Activated T-cell treated with anti-CD3 and anti-CD28 coated beads for 1 hour (primary cell): Measurements from ENCODE around the gene EFCAB13.
A peak's percentile ranks its signal among the peaks of the same experiment; 100 is the strongest.

Experiments
- DNase-seq: peaks from one replicate; pipeline ENCODE4 v3.0.0-alpha.2; 2020; ENCODE audit warnings: low read depth

Gene EFCAB13, protein sequence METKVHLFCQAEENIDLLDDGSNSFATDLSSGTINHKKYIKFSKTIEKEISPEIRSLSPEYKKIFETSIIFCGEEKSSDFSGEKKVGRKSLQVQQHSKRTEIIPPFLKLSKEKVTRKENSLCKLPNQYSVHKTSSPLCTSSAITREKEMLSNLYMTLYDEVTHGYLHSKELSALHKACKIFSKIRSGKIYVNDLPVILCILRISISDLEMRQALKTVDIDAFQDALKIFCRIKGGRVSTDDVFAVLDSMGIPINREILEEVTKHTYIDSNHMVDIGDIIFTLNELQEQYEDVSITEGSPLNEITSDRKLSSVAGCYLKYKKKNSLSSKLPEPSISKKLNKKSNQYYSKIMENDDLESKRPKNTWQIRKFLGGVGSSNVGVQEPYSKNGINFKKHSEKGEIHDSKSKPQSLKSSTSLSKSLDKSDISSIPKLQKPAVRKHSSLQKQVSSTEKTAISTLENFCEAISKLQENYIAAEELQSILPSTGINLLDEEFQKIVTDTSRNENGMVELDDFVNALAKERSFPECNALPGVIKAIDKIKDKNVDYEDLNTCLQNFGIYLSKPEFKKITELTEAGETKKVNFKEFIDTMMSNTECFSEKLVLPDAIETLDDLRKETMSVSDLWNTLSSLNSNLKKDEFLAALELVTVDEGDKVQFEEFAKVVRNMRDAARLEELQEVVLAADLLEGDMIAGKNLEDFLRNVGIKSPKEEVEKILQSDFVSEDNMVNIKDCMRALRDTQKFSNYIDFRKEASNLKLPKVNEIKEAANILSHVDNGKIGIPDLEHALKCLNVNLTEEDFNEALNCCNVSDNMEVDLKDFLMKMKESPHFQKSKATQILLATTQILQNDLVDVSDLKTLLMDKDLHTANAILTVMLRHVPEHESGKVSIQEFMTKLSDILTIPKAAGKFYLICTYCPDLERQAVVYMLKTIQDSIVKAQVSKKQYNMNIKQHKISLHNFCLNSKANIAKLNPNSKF

DNA sequence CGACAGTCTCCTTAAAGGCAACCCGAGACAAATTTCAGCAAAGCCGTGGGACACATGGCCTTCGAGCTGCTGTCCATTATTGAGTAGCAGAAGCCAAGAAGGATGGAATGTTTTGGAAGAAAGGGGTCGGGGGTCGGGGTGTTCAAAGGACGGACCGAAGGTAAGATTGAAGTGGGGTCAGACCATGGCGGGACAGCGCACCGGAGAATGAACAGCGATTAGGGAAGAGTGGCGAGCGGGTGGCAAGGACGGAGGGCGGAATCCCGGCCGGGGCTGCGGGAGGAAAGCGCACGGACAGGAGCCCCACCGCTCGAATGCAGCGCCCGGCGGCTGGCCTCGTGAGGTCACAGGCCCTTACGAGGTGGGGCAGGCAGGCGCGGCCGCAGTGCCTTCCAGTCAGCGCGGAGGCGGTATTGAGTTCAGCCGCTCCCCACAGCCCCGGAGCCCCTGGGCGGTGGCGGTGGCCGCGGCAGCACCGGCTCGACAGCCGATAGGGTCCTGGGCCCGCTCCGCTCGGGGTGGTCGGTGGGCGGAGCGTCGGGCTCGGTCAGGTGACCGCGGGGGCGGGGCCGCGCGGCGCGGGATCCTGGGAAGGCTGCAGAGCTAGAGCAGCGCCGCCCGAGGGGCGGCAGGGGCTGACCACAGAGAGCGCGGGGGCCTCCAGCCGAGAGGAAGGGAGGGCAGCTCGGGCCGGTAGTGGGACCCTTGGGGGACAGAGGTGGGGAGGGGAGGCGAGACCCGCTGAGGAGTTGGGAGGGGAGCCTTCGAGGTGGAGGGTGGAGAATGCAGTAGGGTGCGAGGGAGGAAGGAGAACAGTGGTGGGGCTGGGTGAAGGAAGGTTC lies at the start of gene EFCAB13:
Gene EFCAB13 (plus strand): TSS at position 574 of the 842 bp plus-strand sequence. CDS start 4,399 bp downstream, outside the sequence.
- DNase-seq: peak; percentile 68

DNA sequence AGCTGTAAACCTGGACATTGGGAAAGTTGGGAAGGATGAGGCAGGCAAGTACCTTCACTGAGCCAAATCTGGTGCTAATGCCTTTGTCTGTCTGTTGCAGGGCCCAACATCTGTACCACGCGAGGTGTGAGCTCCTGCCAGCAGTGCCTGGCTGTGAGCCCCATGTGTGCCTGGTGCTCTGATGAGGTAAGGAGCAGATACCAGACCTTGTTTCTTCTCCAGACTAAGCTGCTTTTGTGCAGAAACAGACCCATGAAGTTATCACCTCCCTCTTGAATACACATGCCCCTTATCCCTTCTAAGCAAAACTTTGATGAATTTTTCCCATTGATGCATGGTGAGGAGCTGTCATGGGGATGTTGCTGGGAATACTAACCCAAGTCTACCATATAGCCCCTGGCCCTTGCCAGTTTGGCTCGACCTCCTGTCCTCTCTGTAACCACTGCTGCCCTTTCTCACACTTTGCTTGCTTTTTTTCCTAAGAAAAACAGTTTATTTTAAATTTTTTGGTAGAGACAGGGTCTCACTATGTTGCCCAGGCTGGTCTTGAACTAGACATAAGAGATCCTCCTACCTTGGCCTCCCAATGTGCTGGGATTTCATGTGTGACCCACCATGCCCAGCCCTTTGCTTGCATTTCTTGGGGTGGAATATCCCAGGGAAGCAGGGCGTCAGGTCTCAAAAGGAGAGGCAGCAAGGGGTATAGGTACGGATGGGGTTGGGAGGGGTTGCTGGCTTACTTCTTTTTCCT lies 49.3 kb upstream of the EFCAB13 start:
- DNase-seq: no peak

DNA sequence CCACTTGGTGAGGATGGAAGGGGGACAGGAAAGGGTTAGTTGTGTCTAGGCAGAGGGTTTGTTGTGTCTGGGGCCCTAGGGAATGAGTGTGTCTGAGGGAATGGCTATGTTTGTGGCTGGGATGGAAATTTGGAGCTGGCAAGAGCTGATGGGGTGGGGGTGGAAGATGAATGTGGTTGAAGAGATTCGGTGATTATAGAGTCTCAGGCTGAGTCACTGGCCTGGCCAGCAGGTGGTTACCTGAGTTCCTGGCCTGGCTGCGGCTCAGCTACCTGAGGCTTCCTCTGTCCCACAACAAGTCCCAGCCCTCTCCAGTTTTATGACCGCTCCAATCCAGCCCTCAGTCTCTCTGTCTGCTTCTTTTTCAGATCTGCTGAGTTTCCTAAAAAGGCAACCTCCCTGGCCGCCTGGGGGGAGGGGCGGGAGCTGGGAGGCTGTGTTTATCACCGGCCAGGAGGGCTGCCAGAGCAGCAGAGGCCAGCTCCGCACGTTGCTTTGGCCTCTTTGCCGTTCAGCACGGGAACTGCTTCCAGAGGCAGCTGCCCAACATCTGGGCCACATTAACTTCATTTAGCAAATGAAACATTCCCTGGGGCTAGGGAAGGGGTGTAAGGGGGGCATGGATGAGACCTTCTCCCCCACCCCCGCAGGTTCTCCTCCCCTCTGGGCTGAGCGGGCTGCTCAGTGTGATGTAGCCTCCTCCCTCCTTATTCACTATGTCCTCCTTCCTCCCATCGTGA lies 48.3 kb upstream of the EFCAB13 start:
- no peak for DNase-seq

DNA sequence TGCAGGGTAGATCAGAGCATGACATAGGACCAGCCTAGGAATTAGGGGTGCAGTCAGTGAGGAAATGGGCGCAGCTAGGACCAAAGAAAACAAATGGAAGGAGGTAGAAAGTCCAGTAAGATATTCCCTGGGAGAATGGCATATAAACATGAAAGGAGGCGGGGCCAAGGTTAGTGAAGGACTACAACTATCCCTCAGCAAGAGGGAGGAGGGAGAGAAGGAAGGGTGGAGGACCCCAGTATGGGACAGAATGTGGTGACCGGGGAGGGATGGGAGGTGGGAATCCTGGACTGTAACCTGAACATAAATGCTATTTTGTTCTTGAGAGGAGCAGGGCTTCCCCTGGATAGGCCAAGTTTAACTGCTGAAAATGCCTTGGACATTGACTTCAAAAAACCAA lies 47.3 kb upstream of the EFCAB13 start:
- no peak for DNase-seq

DNA sequence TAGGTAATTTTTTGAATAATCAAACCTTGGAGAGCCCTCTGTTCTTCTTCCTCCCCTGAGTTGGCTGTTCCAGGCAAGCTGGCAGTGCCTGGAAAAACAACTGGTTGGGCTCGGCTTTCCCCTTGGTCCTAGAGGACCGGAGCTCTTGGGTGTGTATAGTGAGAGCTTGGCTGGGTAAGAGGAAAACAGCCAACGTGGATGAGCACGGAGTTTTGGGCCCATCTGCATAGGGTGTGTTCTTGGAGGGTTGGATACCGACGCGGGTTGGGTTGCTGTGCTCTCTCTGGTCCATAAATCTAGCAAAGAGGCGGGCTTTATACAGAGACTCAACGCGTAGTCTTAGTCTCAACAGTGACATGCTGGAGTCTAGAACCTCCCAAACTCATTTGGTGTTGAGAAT lies 46.9 kb upstream of the EFCAB13 start:
- no peak for DNase-seq

DNA sequence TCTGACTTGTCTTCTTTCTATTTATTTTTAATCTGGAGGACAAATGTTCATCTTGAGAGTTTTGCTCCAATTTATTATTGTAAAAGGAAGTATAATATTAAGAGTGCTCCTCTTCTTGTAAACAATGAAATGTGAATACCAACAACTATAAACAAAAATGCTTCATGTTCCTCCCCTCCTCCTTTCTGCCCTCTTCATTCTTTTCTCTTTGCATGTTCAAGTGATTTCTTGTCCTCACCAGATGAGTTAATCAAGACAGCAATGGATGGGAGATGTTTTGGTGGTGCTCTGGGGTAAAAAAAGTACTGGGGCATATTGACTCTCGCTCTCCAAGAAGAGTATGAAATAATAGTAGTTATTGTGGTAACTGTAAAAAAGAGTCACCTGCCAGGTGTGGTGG lies 45.8 kb upstream of the EFCAB13 start:
- DNase-seq: no peak

DNA sequence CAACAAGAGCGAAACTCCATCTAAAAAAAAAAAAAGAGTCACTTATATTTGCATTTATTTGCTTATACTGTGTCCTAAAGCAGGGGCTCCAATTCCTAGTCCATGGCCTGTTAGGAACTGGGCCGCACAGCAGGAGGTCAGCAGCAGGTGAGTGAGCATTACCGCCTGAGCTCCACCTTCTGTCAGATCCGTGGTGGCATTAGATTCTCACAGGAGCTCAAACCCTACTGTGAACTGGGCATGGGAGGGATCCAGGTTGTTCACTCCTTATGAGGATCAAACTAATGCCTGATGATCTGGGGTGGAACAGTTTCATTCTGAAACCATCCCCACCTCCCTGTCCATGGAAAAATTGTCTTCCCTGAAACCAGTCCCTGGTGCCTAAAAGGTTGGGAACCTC lies 45.2 kb upstream of the EFCAB13 start:
- no peak for DNase-seq

DNA sequence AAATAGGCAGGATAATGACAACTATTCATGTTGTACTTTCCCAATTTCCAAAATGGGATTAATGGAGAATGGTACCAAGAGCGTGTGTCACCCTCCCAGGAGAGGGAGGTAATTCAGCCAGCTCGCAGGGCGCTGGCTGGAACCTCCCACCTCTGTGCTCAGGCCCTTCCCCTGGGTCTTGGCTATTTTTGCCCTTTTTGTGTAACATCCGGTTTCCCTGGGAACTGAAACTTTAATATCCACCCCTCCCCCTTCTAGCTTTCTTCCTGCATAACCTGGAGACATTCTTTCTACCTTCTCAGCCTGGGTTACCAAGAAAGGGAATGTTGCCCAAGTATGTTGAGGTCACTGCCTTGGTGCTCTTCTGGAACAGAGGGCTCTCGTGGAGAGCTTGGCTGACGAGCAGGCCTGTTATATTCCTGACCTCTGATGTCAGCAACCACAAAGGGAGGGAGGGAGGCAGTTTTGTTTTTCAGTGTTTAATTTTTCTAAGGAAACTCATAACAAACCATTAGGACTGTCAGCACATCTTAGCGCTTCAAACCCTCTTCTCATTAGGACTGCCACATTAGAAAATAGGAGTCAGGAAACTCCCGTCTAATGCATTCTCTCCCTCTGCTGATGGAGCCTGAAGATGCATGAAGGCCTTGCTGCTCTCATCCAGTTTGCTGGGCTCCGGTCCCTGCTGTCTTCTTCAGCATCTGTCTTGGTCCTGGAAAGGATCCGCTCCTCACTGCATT lies 44.5 kb upstream of the EFCAB13 start:
- DNase-seq: no peak

DNA sequence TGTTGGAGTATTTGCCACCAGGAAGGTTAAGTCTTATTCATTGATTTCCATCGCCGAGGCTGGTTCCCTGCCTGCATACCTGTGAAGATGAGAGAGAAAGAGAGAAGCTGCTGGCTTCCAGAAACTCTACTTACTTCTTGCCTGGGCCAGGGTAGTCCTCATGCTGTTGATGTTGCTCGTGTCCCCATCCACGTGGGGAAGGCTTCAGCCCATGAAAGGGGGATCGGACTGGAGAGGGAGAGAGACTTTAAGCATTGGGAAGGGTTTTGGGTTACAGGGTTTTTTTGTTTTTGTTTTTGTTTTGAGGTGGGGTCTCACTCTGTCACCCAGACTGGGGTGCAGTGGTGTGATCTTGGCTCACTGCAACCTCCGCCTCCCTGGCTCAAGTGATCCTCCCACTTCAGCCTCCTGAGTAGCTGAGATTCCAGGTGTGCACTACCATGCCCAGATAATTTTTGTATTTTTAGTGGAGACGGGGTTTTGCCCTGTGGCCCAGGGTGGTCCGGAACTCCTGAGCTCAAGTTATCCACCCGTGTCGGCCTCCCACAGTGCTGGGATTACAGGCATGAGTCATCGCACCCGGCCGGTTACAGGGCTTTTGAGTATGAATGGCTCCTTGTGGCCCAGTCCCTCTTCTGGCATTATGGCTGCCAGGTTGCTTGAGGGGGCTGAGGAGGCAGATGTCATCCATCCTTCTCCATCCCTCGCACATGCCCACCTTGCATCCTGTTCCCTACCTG lies 43.5 kb upstream of the EFCAB13 start:
- no peak for DNase-seq

DNA sequence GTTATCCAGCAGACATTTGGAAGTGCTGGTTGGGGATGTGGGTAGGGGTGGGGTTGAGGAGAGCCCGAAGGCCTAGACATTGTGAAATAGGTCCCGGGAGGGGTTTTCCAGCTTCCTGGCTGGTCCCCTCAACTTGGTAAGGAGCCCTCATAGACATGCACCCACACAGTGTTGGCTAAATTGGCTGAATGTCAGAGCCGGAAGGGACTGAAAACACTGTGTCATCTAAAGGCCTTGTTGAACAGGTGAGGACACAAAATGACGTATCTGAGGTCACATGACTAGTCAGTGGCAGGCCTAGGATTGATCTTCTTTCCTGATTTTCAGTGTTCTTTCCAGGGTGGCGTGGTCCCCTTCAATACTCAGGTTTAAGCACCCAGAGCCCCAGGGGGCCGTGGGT lies 42.5 kb upstream of the EFCAB13 start:
- no peak for DNase-seq

DNA sequence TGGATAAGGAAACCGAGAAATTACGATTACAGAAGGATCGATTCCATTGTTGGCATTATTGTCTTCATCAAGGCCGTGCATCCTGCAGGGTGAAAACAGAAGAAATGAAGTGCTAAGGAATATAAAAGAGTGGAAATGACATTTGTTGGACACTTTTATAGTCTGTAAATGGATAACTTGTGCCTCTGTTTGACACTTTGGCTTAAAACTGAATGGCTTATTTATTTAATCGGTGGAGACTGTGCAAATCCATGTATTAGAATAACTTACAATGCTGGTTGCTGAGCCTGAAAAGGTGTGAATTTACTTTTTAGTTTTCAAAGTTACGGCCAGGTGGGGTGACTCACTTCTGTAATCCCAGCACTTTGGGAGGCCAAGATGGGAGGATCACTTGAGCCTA lies 38.8 kb upstream of the EFCAB13 start:
- DNase-seq: no peak

DNA sequence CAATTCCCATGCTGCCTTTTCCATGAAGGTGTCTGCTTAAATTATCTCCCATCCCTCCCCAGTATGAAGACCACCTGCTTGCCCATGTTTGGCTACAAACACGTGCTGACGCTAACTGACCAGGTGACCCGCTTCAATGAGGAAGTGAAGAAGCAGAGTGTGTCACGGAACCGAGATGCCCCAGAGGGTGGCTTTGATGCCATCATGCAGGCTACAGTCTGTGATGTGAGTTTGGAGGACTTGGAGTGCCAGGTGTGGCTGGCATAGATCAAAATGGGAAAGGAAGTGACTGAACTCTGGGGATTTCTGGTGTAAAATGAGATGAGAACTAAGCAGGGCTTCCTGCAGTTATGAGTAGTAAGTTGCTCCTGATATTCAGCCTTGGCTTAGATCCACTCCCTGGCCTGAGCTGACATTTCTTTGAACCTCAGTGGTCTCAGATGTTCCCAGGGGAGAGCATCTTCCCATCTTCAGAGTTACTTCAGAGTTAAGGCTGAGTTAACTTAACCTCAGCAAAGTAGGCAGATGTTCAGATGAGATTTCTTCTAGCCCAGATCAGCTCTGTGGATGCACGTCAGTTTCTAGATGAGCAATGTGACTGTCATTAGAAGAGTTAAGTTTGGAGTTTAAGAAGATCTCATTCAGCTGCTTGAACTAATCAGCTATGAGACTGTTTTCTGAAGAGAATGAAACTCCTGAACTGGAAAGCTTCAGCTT lies 37.4 kb upstream of the EFCAB13 start:
- no peak for DNase-seq

DNA sequence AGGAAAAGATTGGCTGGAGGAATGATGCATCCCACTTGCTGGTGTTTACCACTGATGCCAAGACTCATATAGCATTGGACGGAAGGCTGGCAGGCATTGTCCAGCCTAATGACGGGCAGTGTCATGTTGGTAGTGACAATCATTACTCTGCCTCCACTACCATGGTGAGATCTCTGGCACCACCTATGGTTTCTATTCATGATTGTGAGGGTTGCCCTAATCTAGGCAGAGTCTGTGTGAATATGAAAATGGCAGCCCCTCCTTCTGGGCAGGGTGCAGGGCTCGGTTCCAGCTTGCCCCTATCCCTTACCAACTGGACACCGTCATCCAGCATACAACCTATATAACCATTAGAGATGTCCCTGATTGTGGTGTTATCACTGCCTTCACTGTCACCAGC lies 36.7 kb upstream of the EFCAB13 start:
- no peak for DNase-seq

DNA sequence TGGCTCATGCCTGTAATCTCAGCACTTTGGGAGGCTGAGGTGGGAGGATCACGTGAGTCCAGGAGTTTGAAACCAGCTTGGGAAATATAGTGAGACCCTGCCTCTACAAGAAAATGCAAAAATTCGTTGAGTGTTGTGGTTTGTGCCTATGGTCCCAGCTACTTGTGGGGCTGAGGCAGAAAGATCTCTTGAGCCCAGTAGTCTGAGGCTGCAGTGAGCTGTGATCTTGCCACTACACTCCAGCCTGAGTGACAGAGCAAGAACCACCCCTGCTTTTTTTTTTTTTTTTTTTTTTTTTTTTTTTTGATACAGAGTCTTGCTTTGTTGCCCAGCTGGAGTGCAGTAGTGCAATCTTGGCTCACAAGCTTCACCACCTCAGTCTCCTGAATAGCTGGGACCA lies 36.1 kb upstream of the EFCAB13 start:
- DNase-seq: no peak

DNA sequence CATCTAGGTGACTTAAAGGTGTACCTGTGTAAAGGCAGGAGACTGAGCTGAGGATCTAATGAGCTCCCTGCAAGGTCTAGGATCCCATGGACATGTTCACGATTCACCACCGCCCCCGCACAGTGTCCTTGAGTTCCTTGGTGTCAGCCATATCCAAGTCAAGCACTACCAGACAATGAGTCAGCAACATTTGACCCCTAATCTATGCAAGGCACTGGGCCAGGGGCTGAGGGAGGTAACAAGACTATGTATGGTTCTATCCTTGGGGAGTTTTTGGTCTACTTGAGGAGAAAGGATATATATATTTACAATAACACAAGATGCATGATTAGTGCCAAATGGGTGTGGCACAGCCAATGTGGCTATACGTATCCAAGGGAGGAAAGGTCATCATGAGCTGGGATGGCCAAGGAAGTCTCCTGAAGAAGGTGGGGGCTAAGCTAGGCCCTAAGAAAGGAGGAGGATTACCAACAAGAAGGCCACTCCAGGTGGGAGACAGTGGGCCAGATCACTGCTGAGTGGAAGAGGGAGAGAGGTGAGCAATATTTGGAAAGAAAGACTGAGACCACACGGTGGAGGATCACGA lies 35.1 kb upstream of the EFCAB13 start:
- DNase-seq: no peak

DNA sequence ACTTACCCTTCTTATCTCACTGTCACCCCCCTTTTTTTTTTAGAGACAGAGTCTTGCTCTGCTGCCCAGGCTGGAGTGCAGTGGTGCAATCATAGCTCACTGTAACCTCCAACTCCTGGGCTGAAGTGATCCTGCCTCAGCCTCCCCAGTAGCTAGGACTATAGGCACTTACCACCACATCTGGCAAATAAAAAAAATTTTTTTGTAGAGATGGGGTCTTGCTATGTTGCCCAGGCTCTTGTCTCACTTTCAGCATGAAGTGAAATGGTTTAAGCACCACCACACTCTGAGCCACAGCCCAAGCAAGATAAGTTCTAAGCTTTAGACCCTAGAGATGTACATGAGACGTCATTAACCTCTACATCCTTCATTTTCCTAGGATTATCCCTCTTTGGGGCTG lies 34.5 kb upstream of the EFCAB13 start:
- no peak for DNase-seq

DNA sequence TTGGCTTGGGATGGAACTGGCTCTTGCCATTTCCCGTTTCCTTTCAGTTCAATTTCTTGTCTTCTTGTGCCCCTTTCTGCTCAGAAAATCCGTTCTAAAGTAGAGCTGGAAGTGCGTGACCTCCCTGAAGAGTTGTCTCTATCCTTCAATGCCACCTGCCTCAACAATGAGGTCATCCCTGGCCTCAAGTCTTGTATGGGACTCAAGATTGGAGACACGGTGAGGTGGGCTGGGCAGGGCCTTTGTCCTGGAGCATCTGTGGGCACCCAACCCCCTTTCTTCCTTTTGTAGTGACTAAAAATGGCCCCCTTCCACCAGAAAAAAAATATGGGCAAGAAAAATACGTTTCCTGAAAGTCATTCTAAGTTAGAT lies 32.9 kb upstream of the EFCAB13 start:
- DNase-seq: no peak

DNA sequence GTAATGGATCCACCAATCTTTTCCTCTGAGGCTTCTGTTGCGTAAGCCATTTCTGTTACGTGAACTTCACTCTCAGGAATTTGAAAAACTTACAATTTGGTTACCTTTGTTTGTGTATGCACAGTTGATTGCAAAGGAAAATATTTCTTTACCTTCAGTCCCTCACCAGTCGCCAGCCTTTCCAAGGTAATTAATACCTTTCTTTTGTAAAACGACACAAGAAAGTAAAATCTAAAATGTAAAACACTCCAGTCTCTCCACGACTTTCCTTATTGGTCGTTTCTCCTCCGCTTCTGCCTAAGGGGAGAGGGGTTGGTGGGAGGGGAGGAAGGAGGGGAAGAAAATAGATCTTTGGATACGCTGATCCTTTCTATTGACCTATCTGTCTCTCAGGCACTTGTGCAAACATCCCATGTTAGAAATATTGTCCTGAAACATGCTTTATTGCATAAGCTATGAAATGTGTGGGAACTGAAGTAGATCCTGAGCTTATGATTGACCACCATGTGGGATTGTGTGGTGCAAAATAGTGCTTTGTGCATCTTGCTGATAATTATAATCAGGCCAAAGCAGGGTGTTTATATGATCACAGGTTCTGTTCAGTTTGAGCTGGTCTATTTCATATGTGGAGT lies 32.4 kb upstream of the EFCAB13 start:
- no peak for DNase-seq
